ENCODE results near the gene FDXACB1. TPM values are rescaled to one million over a fixed set of nuclear protein-coding genes. Genes with fewer than 3 reads are reported as not detected.

The FDXACB1 gene
- total and polyA plus RNA-seq, 2 of the 4 experiments (the other 2 are of a cell fraction) = 1.7 to 3.0 TPM

DNA sequence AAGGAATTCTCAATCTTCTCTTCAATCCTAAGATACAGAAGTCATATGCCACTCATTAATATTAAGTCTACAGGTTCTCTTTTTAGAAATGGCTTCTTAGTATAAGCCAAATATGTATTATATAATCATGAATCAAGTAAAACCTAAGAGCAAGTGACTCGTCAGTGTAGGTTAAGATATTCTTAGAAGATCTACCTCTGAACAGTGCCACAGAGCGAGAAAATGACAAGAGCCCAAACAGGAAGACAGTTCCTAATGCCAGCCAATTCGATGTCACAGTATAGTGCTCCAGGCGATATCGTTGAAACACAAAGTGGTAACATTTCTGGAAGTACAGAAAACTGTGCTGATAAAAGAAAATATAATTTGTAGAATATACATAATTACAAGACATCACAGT, 40.9 kb downstream of the FDXACB1 start (continued):
- TF ChIP-seq CEBPB (IDR thresholded peaks at IDR 0.05; ENCODE audit: low read depth, low read length) = no peak
- no peak for TF ChIP-seq BHLHE40 (IDR thresholded peaks at IDR 0.05; ENCODE audit: low read depth, low read length)

DNA sequence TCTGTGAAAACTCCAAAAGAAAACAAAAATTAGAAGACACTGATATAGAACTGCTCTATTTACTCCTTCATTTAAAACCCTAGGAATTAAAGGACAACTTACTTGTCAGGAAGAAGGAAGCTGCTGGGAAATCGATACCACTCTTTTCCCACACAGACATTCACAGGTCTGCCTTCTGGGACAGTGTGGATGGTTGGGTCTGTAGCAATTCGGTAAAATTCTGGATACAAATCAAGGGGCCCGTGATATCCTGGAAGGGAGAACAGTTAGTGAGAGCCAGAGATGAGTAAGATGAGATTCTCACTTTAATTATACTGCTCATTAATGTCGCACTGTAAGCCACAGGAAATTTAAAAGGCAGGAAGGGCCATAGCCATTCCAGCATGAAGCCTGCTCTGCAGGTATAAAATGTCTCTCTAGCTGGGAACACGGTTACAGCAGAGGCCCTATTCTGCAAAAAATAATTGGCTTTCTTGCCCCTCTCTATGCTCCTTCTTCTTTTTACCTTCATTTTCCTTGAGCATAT, 41.5 kb downstream of the FDXACB1 start:
- Histone ChIP-seq H3K9ac (ENCODE audit: low read depth, low read length) (no peak overlapping the region), H4K5ac (ENCODE audit: low read depth, low read length) (no peak overlapping the region), H2AK9ac (replicated peaks; ENCODE audit: low read depth, low read length, poor library complexity) (no peak overlapping the region), H4K8ac (ENCODE audit: low read depth in 2 of 2, low read length in 2 of 2) (no peak overlapping the region), H2BK120ac (ENCODE audit: low read depth, low read length) (no peak overlapping the region), H3K4me2 (ENCODE audit: low read depth, low read length) (no peak overlapping the region), H3K27ac (ENCODE audit: insufficient read depth, low read length) (no peak overlapping the region), H3K4me3 (ENCODE audit: insufficient read depth, low read depth, low read length) (no peak overlapping the region), H2BK5ac (ENCODE audit: low read depth, low read length, poor library complexity, severe bottlenecking) (no peak overlapping the region), H4K91ac (ENCODE audit: insufficient read depth, low read depth, low read length) (no peak overlapping the region), H3K4ac (ENCODE audit: low read depth, low read length) (no peak overlapping the region), H2AFZ (replicated peaks; ENCODE audit: low read length, poor library complexity) (no peak overlapping the region), H2BK15ac (ENCODE audit: low read depth, low read length) (no peak overlapping the region), H3K14ac (replicated peaks; ENCODE audit: low read depth, low read length) (no peak overlapping the region), H3K27me3 (ENCODE audit: control insufficient read depth, insufficient read depth, low read length) (no peaks in the 10 kb centered on the region), H2AK5ac (ENCODE audit: low read depth, low read length) (no peak overlapping the region), H3K4me1 (ENCODE audit: control insufficient read depth, insufficient read depth, low read length) (peaks cover 4% of the 10 kb centered on the region; the same call in 1 of the 2 replicates), H3K9me1 (ENCODE audit: insufficient read depth, low read length) (no peaks in the 10 kb centered on the region), H4K20me1 (ENCODE audit: insufficient read depth, low read length) (no peaks in the 10 kb centered on the region), H2BK20ac (ENCODE audit: low read depth, low read length) (no peak overlapping the region), H3K79me1 (ENCODE audit: low read depth in 1 of 2, low read length in 2 of 2) (no peaks in the 10 kb centered on the region), H3K18ac (ENCODE audit: low read depth, low read length) (no peak overlapping the region), H3K56ac (ENCODE audit: extremely low read depth, insufficient read depth, low read length) (no peak overlapping the region), H3K9me3 (ENCODE audit: control insufficient read depth, insufficient read depth, low read length) (no peaks in the 10 kb centered on the region), H3K36me3 (ENCODE audit: control insufficient read depth, insufficient read depth, low read length) (peaks cover 9% of the 10 kb centered on the region), H3K23ac (ENCODE audit: low read depth, low read length) (no peak overlapping the region)
- CTCF ChIA-PET = interaction anchor here (1.2 kb wide), 1 partner anchor 60 kb away, joined by 3 read pairs; no protein-coding TSS in a partner anchor
- no TSS peak for BruUV-seq (replicated peaks)
- ATAC-seq (ENCODE audit: low read depth) = no peak
- in situ Hi-C loops (cut with MboI; ENCODE audit: low sequenced_read_pairs) (no loop called here), dilution Hi-C loops (cut with HindIII; ENCODE audit: low sequenced_read_pairs, unreplicated experiment) (no loop called here), intact Hi-C loops (cut with micrococcal nuclease) (no loop called here)
- 100% methylated on average over 1 of the region's 5 CpGs; no CpG with 5 or more reads in 1 of the 2 experiments for WGBS, 2 experiments (ENCODE audit: extremely low coverage in 2 of 2, insufficient read length in 1 of 2)
- no peak for DNase-seq
- POLR2A ChIA-PET (ENCODE audit: unreplicated experiment) = no interaction called here
- TF ChIP-seq BHLHE40 (IDR thresholded peaks at IDR 0.05; ENCODE audit: low read depth, low read length) = no peak
- TF ChIP-seq, protein P1, sequence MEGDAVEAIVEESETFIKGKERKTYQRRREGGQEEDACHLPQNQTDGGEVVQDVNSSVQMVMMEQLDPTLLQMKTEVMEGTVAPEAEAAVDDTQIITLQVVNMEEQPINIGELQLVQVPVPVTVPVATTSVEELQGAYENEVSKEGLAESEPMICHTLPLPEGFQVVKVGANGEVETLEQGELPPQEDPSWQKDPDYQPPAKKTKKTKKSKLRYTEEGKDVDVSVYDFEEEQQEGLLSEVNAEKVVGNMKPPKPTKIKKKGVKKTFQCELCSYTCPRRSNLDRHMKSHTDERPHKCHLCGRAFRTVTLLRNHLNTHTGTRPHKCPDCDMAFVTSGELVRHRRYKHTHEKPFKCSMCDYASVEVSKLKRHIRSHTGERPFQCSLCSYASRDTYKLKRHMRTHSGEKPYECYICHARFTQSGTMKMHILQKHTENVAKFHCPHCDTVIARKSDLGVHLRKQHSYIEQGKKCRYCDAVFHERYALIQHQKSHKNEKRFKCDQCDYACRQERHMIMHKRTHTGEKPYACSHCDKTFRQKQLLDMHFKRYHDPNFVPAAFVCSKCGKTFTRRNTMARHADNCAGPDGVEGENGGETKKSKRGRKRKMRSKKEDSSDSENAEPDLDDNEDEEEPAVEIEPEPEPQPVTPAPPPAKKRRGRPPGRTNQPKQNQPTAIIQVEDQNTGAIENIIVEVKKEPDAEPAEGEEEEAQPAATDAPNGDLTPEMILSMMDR (conservative IDR thresholded peaks at IDR 0.05; ENCODE audit: low read depth, low read length) = no peak
- no peak for TF ChIP-seq SMC3 (IDR thresholded peaks at IDR 0.05; ENCODE audit: low read depth, low read length)
- TF ChIP-seq RAD21 (IDR thresholded peaks at IDR 0.05; ENCODE audit: low read length) = no peak
- no peak for TF ChIP-seq RCOR1 (IDR thresholded peaks at IDR 0.05; ENCODE audit: insufficient replicate concordance, low read length)
- TF ChIP-seq, protein P2, sequence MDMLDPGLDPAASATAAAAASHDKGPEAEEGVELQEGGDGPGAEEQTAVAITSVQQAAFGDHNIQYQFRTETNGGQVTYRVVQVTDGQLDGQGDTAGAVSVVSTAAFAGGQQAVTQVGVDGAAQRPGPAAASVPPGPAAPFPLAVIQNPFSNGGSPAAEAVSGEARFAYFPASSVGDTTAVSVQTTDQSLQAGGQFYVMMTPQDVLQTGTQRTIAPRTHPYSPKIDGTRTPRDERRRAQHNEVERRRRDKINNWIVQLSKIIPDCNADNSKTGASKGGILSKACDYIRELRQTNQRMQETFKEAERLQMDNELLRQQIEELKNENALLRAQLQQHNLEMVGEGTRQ (IDR thresholded peaks at IDR 0.05; ENCODE audit: low read depth, low read length) = no peak
- TF ChIP-seq NFE2L2 (IDR thresholded peaks at IDR 0.05; ENCODE audit: low read depth, low read length) = no peak
- TF ChIP-seq MAZ (IDR thresholded peaks at IDR 0.05; ENCODE audit: borderline replicate concordance, low read depth, low read length) = no peak
- TF ChIP-seq CEBPB (IDR thresholded peaks at IDR 0.05; ENCODE audit: low read depth, low read length) = no peak
- no peak for TF ChIP-seq POLR2A (IDR thresholded peaks at IDR 0.05; ENCODE audit: low read depth, low read length)
- no peak for TF ChIP-seq FOS (IDR thresholded peaks at IDR 0.05; ENCODE audit: low read depth, low read length)
- TF ChIP-seq MXI1 (IDR thresholded peaks at IDR 0.05; ENCODE audit: borderline replicate concordance, low read depth, low read length) = no peak
- TF ChIP-seq CHD1 (IDR thresholded peaks at IDR 0.05; ENCODE audit: low read depth, low read length) = no peak
- TF ChIP-seq MAFK (IDR thresholded peaks at IDR 0.05; ENCODE audit: low read depth, low read length) = no peak
